H9 (cell line): ENCODE measurements around the gene CYP1A1. TPM values are rescaled to one million over a fixed set of nuclear protein-coding genes. Genes with fewer than 3 reads are reported as not detected.

Experiments used
- DNase-seq: peaks from one replicate; pipeline ENCODE4 v3.0.0-alpha.2; 2017
- H2AFZ ChIP-seq: one replicate; pipeline ENCODE4 v1.6.1; 2013; ENCODE audit warnings: mild to moderate bottlenecking, low read length, control low read depth, moderate library complexity
- H2AK5ac ChIP-seq: 2 replicates; pipeline ENCODE4 v1.6.1; 2013; ENCODE audit warnings: low read length, control low read depth, mixed read lengths; ENCODE audit not compliant: insufficient read length
- H2BK120ac ChIP-seq: one replicate; pipeline ENCODE4 v1.6.1; 2013; ENCODE audit warnings: low read depth, mild to moderate bottlenecking, low read length, control low read depth, inconsistent platforms; ENCODE audit not compliant: poor library complexity, severe bottlenecking
- H2BK12ac ChIP-seq: 2 replicates; pipeline ENCODE4 v1.6.1; 2013; ENCODE audit warnings: low read length, control low read depth, mixed read lengths, low read depth; ENCODE audit not compliant: insufficient read length
- H2BK15ac ChIP-seq: 2 replicates; pipeline ENCODE4 v1.6.1; 2013; ENCODE audit warnings: low read depth, low read length, control low read depth
- H2BK20ac ChIP-seq: one replicate; pipeline ENCODE4 v1.6.1; 2013; ENCODE audit warnings: low read depth, mild to moderate bottlenecking, low read length, control low read depth, inconsistent platforms; ENCODE audit not compliant: poor library complexity, severe bottlenecking
- H2BK5ac ChIP-seq: 2 replicates; pipeline ENCODE4 v1.6.1; 2013; ENCODE audit warnings: low read length, control low read depth, mixed read lengths; ENCODE audit not compliant: insufficient read length
- H3K14ac ChIP-seq: 2 replicates; pipeline ENCODE4 v1.6.1; 2013; ENCODE audit warnings: low read length, control low read depth; ENCODE audit not compliant: insufficient read depth
- H3K18ac ChIP-seq: 2 replicates; pipeline ENCODE4 v1.6.1; 2013; ENCODE audit warnings: low read depth, mild to moderate bottlenecking, mixed read lengths, low read length, control low read depth; ENCODE audit not compliant: insufficient read length
- H3K23ac ChIP-seq: 2 replicates; pipeline ENCODE4 v1.6.1; 2013; ENCODE audit warnings: low read length, control low read depth, mixed read lengths, low read depth; ENCODE audit not compliant: insufficient read length
- H3K23me2 ChIP-seq: 2 replicates; pipeline ENCODE4 v1.6.1; 2013; ENCODE audit warnings: low read depth, mild to moderate bottlenecking, mixed read lengths, low read length, control low read depth; ENCODE audit not compliant: insufficient read length, poor library complexity, severe bottlenecking
- H3K27ac ChIP-seq: 2 replicates; pipeline ENCODE4 v1.5.1; 2013; ENCODE audit warnings: low read length, control low read depth, mixed read lengths, low read depth; ENCODE audit not compliant: insufficient read length
- H3K27me3 ChIP-seq: 2 replicates; pipeline ENCODE4 v1.6.1; 2013; ENCODE audit warnings: low read length, control low read depth, inconsistent platforms; ENCODE audit not compliant: insufficient read depth
- H3K4ac ChIP-seq: 2 replicates; pipeline ENCODE4 v1.6.1; 2013; ENCODE audit warnings: low read depth, mild to moderate bottlenecking, control low read depth, inconsistent platforms, low read length, moderate library complexity
- H3K4me1 ChIP-seq: 2 replicates; pipeline ENCODE4 v1.6.1; 2013; ENCODE audit warnings: low read length, control low read depth, inconsistent platforms; ENCODE audit not compliant: insufficient read depth
- H3K4me2 ChIP-seq: 2 replicates; pipeline ENCODE4 v1.6.1; 2013; ENCODE audit warnings: low read length, control low read depth, mixed read lengths; ENCODE audit not compliant: insufficient read length, insufficient read depth
- H3K56ac ChIP-seq: 2 replicates; pipeline ENCODE4 v1.6.1; 2013; ENCODE audit warnings: low read depth, mild to moderate bottlenecking, mixed read lengths, low read length, control low read depth; ENCODE audit not compliant: insufficient read length
- H3K79me1 ChIP-seq: 2 replicates; pipeline ENCODE4 v1.6.1; 2013; ENCODE audit warnings: low read depth, mild to moderate bottlenecking, moderate library complexity, low read length, control low read depth, inconsistent platforms; ENCODE audit not compliant: insufficient read depth, poor library complexity, severe bottlenecking
- H3K79me2 ChIP-seq: 2 replicates; pipeline ENCODE4 v1.6.1; 2013; ENCODE audit warnings: low read length, control low read depth, inconsistent platforms; ENCODE audit not compliant: insufficient read depth
- H3K9ac ChIP-seq: 2 replicates; pipeline ENCODE4 v1.6.1; 2013; ENCODE audit warnings: low read length, control low read depth, mixed read lengths; ENCODE audit not compliant: insufficient read length; ENCODE audit errors: extremely low read depth
- H3K9me3 ChIP-seq: one replicate; pipeline ENCODE4 v1.6.1; 2013; ENCODE audit warnings: low read depth, low read length, inconsistent platforms; ENCODE audit not compliant: control insufficient read depth
- H3T11ph ChIP-seq: one replicate; pipeline ENCODE4 v1.6.1; 2013; ENCODE audit warnings: mild to moderate bottlenecking, low read length, control low read depth, inconsistent platforms
- H4K20me1 ChIP-seq: one replicate; pipeline ENCODE4 v1.6.1; 2013; ENCODE audit not compliant: control insufficient read depth, insufficient read length, insufficient read depth
- H4K5ac ChIP-seq: 2 replicates; pipeline ENCODE4 v1.6.1; 2013; ENCODE audit warnings: low read depth, mild to moderate bottlenecking, mixed read lengths, low read length, control low read depth; ENCODE audit not compliant: insufficient read length
- H4K8ac ChIP-seq: replicated peaks from 2 replicates; pipeline ENCODE4 v1.6.1; 2013; ENCODE audit warnings: low read length, control low read depth, mixed read lengths, low read depth; ENCODE audit not compliant: insufficient read length
- H4K91ac ChIP-seq: 2 replicates; pipeline ENCODE4 v1.6.1; 2013; ENCODE audit warnings: low read depth, mild to moderate bottlenecking, moderate library complexity, mixed read lengths, low read length, control low read depth; ENCODE audit not compliant: insufficient read length
- H3K27ac Mint-ChIP-seq, 3 experiments: 2 replicates in 2 of 3; 3 replicates in 1 of 3; pipeline ENCODE4 v1.8.0; 2020 to 2021; ENCODE audit warnings: mixed read lengths in 3 of 3, mild to moderate bottlenecking in 1 of 3, moderate library complexity in 1 of 3
- H3K27me3 Mint-ChIP-seq: 2 replicates; pipeline ENCODE4 v1.8.0; 2021; ENCODE audit warnings: low read depth, mild to moderate bottlenecking, moderate library complexity, mixed read lengths
- H3K36me3 Mint-ChIP-seq, 3 experiments: 2 replicates in 2 of 3; 3 replicates in 1 of 3; pipeline ENCODE4 v1.8.0; 2020 to 2021; ENCODE audit warnings: low read depth in 3 of 3, mixed read lengths in 3 of 3; ENCODE audit not compliant: insufficient read depth in 1 of 3
- H3K4me1 Mint-ChIP-seq, 2 experiments: 2 replicates each; pipeline ENCODE4 v1.8.0; 2020; ENCODE audit warnings: mixed read lengths in 2 of 2
- H3K4me3 Mint-ChIP-seq, 2 experiments: 2 replicates in 1 of 2; 3 replicates in 1 of 2; pipeline ENCODE4 v1.8.0; 2020 to 2021; ENCODE audit warnings: mild to moderate bottlenecking in 2 of 2, mixed read lengths in 2 of 2, moderate library complexity in 1 of 2
- H3K9me3 Mint-ChIP-seq, 2 experiments: 2 replicates in 1 of 2; 3 replicates in 1 of 2; pipeline ENCODE4 v1.8.0; 2020; ENCODE audit warnings: mild to moderate bottlenecking in 2 of 2, mixed read lengths in 2 of 2, moderate library complexity in 1 of 2
- CTCF ChIP-seq: fragments of 200-600 bp; sonication (generic); conservative IDR thresholded peaks from 3 replicates; pipeline ENCODE4 v1.8.0; 2021; ENCODE audit warnings: antibody characterized with exemption, mild to moderate bottlenecking
- WGBS: extraction: QIAGEN DNeasy Blood & Tissue Kit; methylation state at CpG from one replicate; pipeline ENCODE4 v1.1.7; 2013; ENCODE audit warnings: missing lambda C conversion rate, low lambda C conversion rate, mixed read lengths; ENCODE audit not compliant: insufficient read length; ENCODE audit errors: extremely low coverage; 5-methylcytosine and 5-hydroxymethylcytosine counted together
- total RNA-seq: library from RNA; stranded (reverse); gene quantifications from 2 replicates; pipeline ENCODE4 v1.2.1, GENCODE V29; 2021

Gene CYP1A1
- total RNA-seq, 1 experiment from 2014 or later, result 0.33 TPM

GRCh38 chr15:74712311-74712710 lies 13.0 kb downstream of the CYP1A1 start:
- no peaks in the 10 kb centered on the region for H3K23me2 ChIP-seq
- no peak overlapping the region for H3K14ac ChIP-seq
- H3K27ac ChIP-seq, result no peak overlapping the region
- H3K18ac ChIP-seq, result no peak overlapping the region
- H3K9ac ChIP-seq, result no peak overlapping the region
- H3K36me3 Mint-ChIP-seq, result no peaks in the 10 kb centered on the region
- H3K4me3 Mint-ChIP-seq, result no peak overlapping the region
- H3K27me3 Mint-ChIP-seq, result peaks cover 26% of the 10 kb centered on the region
- no peak overlapping the region for H2BK12ac ChIP-seq
- H3K9me3 Mint-ChIP-seq, result peaks cover 0 to 2% of the 10 kb centered on the region in 2 experiments; a peak in 2 of 5 replicates
- H3K79me1 ChIP-seq, result no peaks in the 10 kb centered on the region
- no peak overlapping the region for H4K91ac ChIP-seq
- H3K4me2 ChIP-seq, result no peak overlapping the region
- H3K4me1 Mint-ChIP-seq, result peaks cover 0 to 2% of the 10 kb centered on the region in 2 experiments; a peak in 1 of 4 replicates
- TF ChIP-seq CTCF, result no peak
- no peak overlapping the region for H3K27ac Mint-ChIP-seq
- no peak overlapping the region for H2BK120ac ChIP-seq
- no peak overlapping the region for H2AK5ac ChIP-seq
- H3K23ac ChIP-seq, result no peak overlapping the region
- H3K9me3 ChIP-seq, result no peaks in the 10 kb centered on the region
- no peak overlapping the region for H3K4ac ChIP-seq
- no peaks in the 10 kb centered on the region for H3K4me1 ChIP-seq
- no peak for DNase-seq
- no peak overlapping the region for H3K56ac ChIP-seq
- no peak overlapping the region for H2BK15ac ChIP-seq
- no peaks in the 10 kb centered on the region for H3K79me2 ChIP-seq
- no peaks in the 10 kb centered on the region for H3K27me3 ChIP-seq
- no peak overlapping the region for H2BK5ac ChIP-seq
- H4K20me1 ChIP-seq, result no peaks in the 10 kb centered on the region
- no peak overlapping the region for H4K5ac ChIP-seq
- H2AFZ ChIP-seq, result no peak overlapping the region
- no peak overlapping the region for H4K8ac ChIP-seq
- H2BK20ac ChIP-seq, result no peak overlapping the region
- WGBS, result no CpG with 5 or more reads among the region's 3 CpGs
- H3T11ph ChIP-seq, result no peak overlapping the region
